CD4-positive, alpha-beta memory T cell (primary cell): ENCODE measurements around the gene DIP2C. TPM values are rescaled to one million over a fixed set of nuclear protein-coding genes. Genes with fewer than 3 reads are reported as not detected.
A peak's percentile ranks its signal among the peaks of the same experiment; 100 is the strongest.

Experiments used
- CTCF ChIA-PET: fragments of 350-600 bp; sonication (Branson Sonifier 250); formaldehyde crosslinking; loops from one replicate; lab custom pipeline; 2021; ENCODE audit warnings: inconsistent platforms; ENCODE audit not compliant: partially characterized antibody; lab: Charles Lee
- POLR2A ChIA-PET: fragments of 350-600 bp; sonication (Branson Sonifier 250); formaldehyde crosslinking; loops from one replicate; lab custom pipeline; 2021; ENCODE audit not compliant: partially characterized antibody; lab: Charles Lee
- DNase-seq, 5 donors: peaks; one replicate each; pipeline versions ENCODE4 v3.0.0 to v3.0.0-alpha.2; 2020 to 2022; ENCODE audit warnings: mixed read lengths in 1 of 5
- H3K27ac ChIP-seq: one replicate; pipeline ENCODE4 v1.7.0; 2013; ENCODE audit warnings: low read depth, low read length
- H3K27me3 ChIP-seq: 2 replicates; pipeline ENCODE4 v1.7.0; 2013; ENCODE audit warnings: mild to moderate bottlenecking, low read length, moderate library complexity; ENCODE audit not compliant: insufficient read depth
- H3K36me3 ChIP-seq: 2 replicates; pipeline ENCODE4 v1.7.0; 2013; ENCODE audit warnings: mild to moderate bottlenecking, low read length, moderate library complexity; ENCODE audit not compliant: insufficient read depth
- H3K4me1 ChIP-seq: 2 replicates; pipeline ENCODE4 v1.7.0; 2013; ENCODE audit warnings: mild to moderate bottlenecking, low read length, moderate library complexity; ENCODE audit not compliant: insufficient read depth
- H3K4me3 ChIP-seq, 2 donors: one replicate each; pipeline ENCODE4 v1.7.0; 2013; ENCODE audit warnings: low read length in 2 of 2, mild to moderate bottlenecking in 1 of 2
- H3K9me3 ChIP-seq, 2 donors: one replicate each; pipeline ENCODE4 v1.7.0; 2013; ENCODE audit warnings: low read length in 2 of 2, control low read depth in 1 of 2; ENCODE audit not compliant: control insufficient read depth in 1 of 2
- H3K27ac Mint-ChIP-seq, 7 donors: one replicate each; pipeline ENCODE4 v1.8.0; 2020 to 2021; ENCODE audit warnings: mixed read lengths in 7 of 7, mild to moderate bottlenecking in 6 of 7, inconsistent platforms in 3 of 7, moderate library complexity in 3 of 7
- H3K27me3 Mint-ChIP-seq, 2 donors: one replicate each; pipeline ENCODE4 v1.8.0; 2020 to 2021; ENCODE audit warnings: mixed read lengths in 2 of 2
- H3K36me3 Mint-ChIP-seq, 2 donors: one replicate each; pipeline ENCODE4 v1.8.0; 2020 to 2021; ENCODE audit warnings: mixed read lengths in 2 of 2, inconsistent platforms in 1 of 2, mild to moderate bottlenecking in 1 of 2
- H3K4me1 Mint-ChIP-seq, 4 donors: one replicate each; pipeline ENCODE4 v1.8.0; 2020 to 2021; ENCODE audit warnings: mixed read lengths in 4 of 4, mild to moderate bottlenecking in 1 of 4
- H3K4me3 Mint-ChIP-seq, 8 donors: one replicate each; pipeline ENCODE4 v1.8.0; 2020 to 2021; ENCODE audit warnings: mixed read lengths in 8 of 8, mild to moderate bottlenecking in 7 of 8, moderate library complexity in 6 of 8, inconsistent platforms in 3 of 8
- H3K9me3 Mint-ChIP-seq, 8 donors: one replicate each; pipeline ENCODE4 v1.8.0; 2020 to 2021; ENCODE audit warnings: mixed read lengths in 8 of 8, mild to moderate bottlenecking in 5 of 8, inconsistent platforms in 3 of 8, moderate library complexity in 1 of 8
- intact Hi-C: fragments of 100-400 bp; cut with micrococcal nuclease; formaldehyde crosslinking; loops from one replicate; pipeline ENCODE4 v1.15.1; 2023
- polyA plus RNA-seq, 2 donors: library from polyadenylated mRNA; unstranded; fragments of 300-500 nt; fragmentation: Illumina TruSeq; gene quantifications; one replicate each; pipeline ENCODE4 v1.2.3, GENCODE V29; 2021
- total RNA-seq, 2 experiments: library from RNA; stranded (reverse); gene quantifications; one replicate each; pipeline ENCODE4 v1.2.3, GENCODE V29; 2021

DIP2C gene
- total and polyA plus RNA-seq, 4 experiments from 2014 or later: 1.1 to 6.0 (median 3.9) TPM

DNA sequence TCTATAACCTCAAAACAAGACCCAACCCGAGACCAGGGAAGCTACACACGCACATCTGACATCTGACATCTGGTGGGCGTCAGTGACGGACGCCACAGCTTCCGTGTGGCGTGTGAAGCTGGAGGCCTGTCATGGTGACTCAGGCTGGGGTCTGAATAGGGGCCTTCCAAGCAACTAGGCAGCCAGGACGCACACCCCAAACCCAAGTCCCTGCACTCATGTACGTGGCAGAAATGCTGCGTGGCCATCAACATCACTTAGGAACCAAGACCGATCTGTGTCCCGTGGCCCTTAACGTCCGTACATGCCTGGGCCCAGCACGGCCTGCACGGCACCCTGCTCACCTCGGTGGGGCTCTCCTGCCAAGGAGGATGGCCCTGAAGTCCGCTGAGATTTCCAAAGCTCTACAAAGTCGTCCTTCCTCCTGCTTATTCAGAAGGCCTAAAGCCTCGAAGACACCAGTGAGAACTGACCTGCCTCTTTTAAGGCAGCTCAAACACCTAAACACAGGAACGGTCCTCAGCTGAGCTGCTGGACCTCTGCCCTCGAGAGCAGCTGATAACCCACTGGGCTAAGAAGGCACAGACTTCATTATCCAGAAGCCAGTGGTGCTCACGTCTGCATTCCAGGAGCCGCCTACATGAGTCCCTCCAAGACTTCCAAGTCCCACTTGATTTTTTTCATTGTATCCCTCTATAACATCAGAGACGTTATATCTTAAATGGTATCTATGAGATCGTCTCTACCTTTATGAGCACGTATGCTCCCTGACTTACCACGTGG lies 82.5 kb downstream of the DIP2C start:
- Histone ChIP-seq H3K36me3 (no peaks in the 10 kb centered on the region), H3K4me1 (no peaks in the 10 kb centered on the region), H3K4me3 (no peak overlapping the region), H3K9me3 (no peaks in the 10 kb centered on the region), H3K27me3 (no peaks in the 10 kb centered on the region), H3K27ac (no peak overlapping the region)
- ChIA-PET CTCF (no interaction called here), POLR2A (no interaction called here)
- Mint-ChIP-seq H3K4me3 (no peak overlapping the region), H3K4me1 (peaks cover 0 to 5% (median 1%) of the 10 kb centered on the region in 4 donors), H3K27me3 (peaks cover 0 to 2% of the 10 kb centered on the region in 2 donors), H3K9me3 (no peaks in the 10 kb centered on the region), H3K27ac (no peak overlapping the region), H3K36me3 (no peaks in the 10 kb centered on the region)
- no peak for DNase-seq
- intact Hi-C loops: no loop called here

DNA sequence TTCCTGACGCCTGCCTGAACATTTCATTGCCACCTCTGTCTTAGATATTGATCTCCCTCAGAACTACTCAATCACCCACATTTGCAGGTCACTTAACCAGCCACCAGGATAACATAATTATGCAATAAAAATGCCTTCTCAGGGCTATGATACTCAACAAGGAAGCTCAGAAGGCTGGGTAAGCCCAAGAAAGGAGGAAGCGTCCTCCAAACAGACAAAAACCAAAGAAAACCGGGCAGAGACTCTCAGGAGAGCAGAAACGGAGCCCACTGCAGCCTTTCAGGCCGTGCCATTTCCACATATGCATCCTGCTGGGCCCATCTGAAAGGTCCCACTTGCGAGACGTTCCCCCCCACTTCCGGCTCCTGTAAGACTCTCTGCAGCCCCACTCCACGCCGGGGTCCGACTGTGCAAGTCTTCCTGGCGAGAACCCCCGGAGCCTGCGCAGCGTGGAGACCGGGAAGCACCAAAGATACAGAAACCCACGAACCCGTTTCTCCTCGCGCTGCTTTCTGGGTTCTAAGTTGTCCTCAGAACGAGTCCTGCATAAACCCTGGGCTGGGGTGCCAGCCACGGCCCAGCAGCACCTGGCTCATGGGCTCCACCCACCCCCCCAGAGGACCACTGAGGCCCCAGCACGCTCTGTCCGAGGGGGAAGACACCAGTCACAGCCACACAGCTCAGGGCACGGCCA lies 83.7 kb downstream of the DIP2C start:
- H3K27ac Mint-ChIP-seq: no peak overlapping the region
- no peak overlapping the region for H3K4me3 Mint-ChIP-seq
- Histone ChIP-seq H3K36me3 (no peaks in the 10 kb centered on the region), H3K4me1 (no peaks in the 10 kb centered on the region), H3K9me3 (no peaks in the 10 kb centered on the region), H3K27me3 (peaks cover 5% of the 10 kb centered on the region), H3K4me3 (no peak overlapping the region), H3K27ac (no peak overlapping the region)
- ChIA-PET CTCF (no interaction called here), POLR2A (no interaction called here)
- no peaks in the 10 kb centered on the region for H3K36me3 Mint-ChIP-seq
- no peaks in the 10 kb centered on the region for H3K9me3 Mint-ChIP-seq
- DNase-seq: no peak
- peaks cover 0 to 5% (median 1%) of the 10 kb centered on the region in 4 donors for H3K4me1 Mint-ChIP-seq
- peaks cover 0 to 2% of the 10 kb centered on the region in 2 donors for H3K27me3 Mint-ChIP-seq
- intact Hi-C loops: no loop called here

GRCh38 chr10:604716-605631 lies 84.5 kb downstream of the DIP2C start:
- peaks cover 0 to 2% of the 10 kb centered on the region in 2 donors for H3K27me3 Mint-ChIP-seq
- peaks cover 0 to 5% (median 1%) of the 10 kb centered on the region in 4 donors for H3K4me1 Mint-ChIP-seq
- H3K36me3 Mint-ChIP-seq: no peaks in the 10 kb centered on the region
- no peak overlapping the region for H3K4me3 Mint-ChIP-seq
- H3K4me3 ChIP-seq: no peak overlapping the region
- ChIA-PET CTCF (no interaction called here), POLR2A (no interaction called here)
- H3K27ac ChIP-seq: no peak overlapping the region
- DNase-seq: no peak
- no peaks in the 10 kb centered on the region for H3K9me3 ChIP-seq
- intact Hi-C loops: no loop called here
- H3K27ac Mint-ChIP-seq: no peak overlapping the region
- H3K9me3 Mint-ChIP-seq: no peaks in the 10 kb centered on the region
- H3K27me3 ChIP-seq: peaks cover 5% of the 10 kb centered on the region
- H3K36me3 ChIP-seq: no peaks in the 10 kb centered on the region
- no peaks in the 10 kb centered on the region for H3K4me1 ChIP-seq

GRCh38 chr10:603745-604144 lies 85.7 kb downstream of the DIP2C start:
- Mint-ChIP-seq H3K4me1 (peaks cover 0 to 4% (median 1%) of the 10 kb centered on the region in 4 donors), H3K4me3 (no peak overlapping the region), H3K27ac (no peak overlapping the region), H3K27me3 (peaks cover 0 to 5% of the 10 kb centered on the region in 2 donors), H3K9me3 (no peaks in the 10 kb centered on the region), H3K36me3 (no peaks in the 10 kb centered on the region)
- H3K9me3 ChIP-seq: no peaks in the 10 kb centered on the region
- ChIA-PET CTCF (interaction anchor here (0.7 kb wide), 1 partner anchor 473 kb away, joined by 3 read pairs; no protein-coding TSS in a partner anchor), POLR2A (no interaction called here)
- peaks cover 5% of the 10 kb centered on the region for H3K27me3 ChIP-seq
- intact Hi-C loops: no loop called here
- H3K27ac ChIP-seq: no peak overlapping the region
- no peak for DNase-seq
- no peak overlapping the region for H3K4me3 ChIP-seq
- no peaks in the 10 kb centered on the region for H3K36me3 ChIP-seq
- H3K4me1 ChIP-seq: no peaks in the 10 kb centered on the region

- H3K27ac ChIP-seq: no peak overlapping the region
- Mint-ChIP-seq H3K9me3 (no peaks in the 10 kb centered on the region), H3K4me3 (no peak overlapping the region), H3K27ac (peak overlapping the region in 1 of 7 donors; percentile 6), H3K36me3 (no peaks in the 10 kb centered on the region), H3K4me1 (peaks cover 0 to 1% (median 0%) of the 10 kb centered on the region in 4 donors), H3K27me3 (peaks cover 1 to 5% of the 10 kb centered on the region in 2 donors)
- H3K36me3 ChIP-seq: no peaks in the 10 kb centered on the region
- no peak overlapping the region for H3K4me3 ChIP-seq
- DNase-seq: no peak
- no peaks in the 10 kb centered on the region for H3K9me3 ChIP-seq
- ChIA-PET POLR2A (no interaction called here), CTCF (no interaction called here)
- H3K4me1 ChIP-seq: no peaks in the 10 kb centered on the region
- H3K27me3 ChIP-seq: peaks cover 5% of the 10 kb centered on the region
- intact Hi-C loops: no loop called here
Measured at GRCh38 chr10:602391-603005, 87.0 kb downstream of the DIP2C start.

- H3K4me1 ChIP-seq: no peaks in the 10 kb centered on the region
- no peaks in the 10 kb centered on the region for H3K9me3 ChIP-seq
- CTCF ChIA-PET: no interaction called here
- H3K4me3 ChIP-seq: no peak overlapping the region
- Mint-ChIP-seq H3K9me3 (no peaks in the 10 kb centered on the region), H3K4me3 (no peak overlapping the region), H3K27ac (no peak overlapping the region), H3K36me3 (no peaks in the 10 kb centered on the region), H3K27me3 (peaks cover 1 to 5% of the 10 kb centered on the region in 2 donors), H3K4me1 (peaks cover 0 to 1% (median 0%) of the 10 kb centered on the region in 4 donors)
- no peaks in the 10 kb centered on the region for H3K36me3 ChIP-seq
- peaks cover 5% of the 10 kb centered on the region for H3K27me3 ChIP-seq
- intact Hi-C loops: no loop called here
- no peak overlapping the region for H3K27ac ChIP-seq
- no peak for DNase-seq
- POLR2A ChIA-PET: no interaction called here
Measured at GRCh38 chr10:601660-601963, 87.9 kb downstream of the DIP2C start.
